H9 (cell line): Measurements from ENCODE around the gene LRTM2. TPM values are rescaled to one million over a fixed set of nuclear protein-coding genes. Genes with fewer than 3 reads are reported as not detected.
A peak's percentile ranks its signal among the peaks of the same experiment; 100 is the strongest.

Experiments used
- DNase-seq: peaks from one replicate; pipeline ENCODE4 v3.0.0-alpha.2; 2017
- H2AFZ ChIP-seq: one replicate; pipeline ENCODE4 v1.6.1; 2013; ENCODE audit warnings: mild to moderate bottlenecking, low read length, control low read depth, moderate library complexity
- H2AK5ac ChIP-seq: 2 replicates; pipeline ENCODE4 v1.6.1; 2013; ENCODE audit warnings: low read length, control low read depth, mixed read lengths; ENCODE audit not compliant: insufficient read length
- H2BK120ac ChIP-seq: one replicate; pipeline ENCODE4 v1.6.1; 2013; ENCODE audit warnings: low read depth, mild to moderate bottlenecking, low read length, control low read depth, inconsistent platforms; ENCODE audit not compliant: poor library complexity, severe bottlenecking
- H2BK12ac ChIP-seq: 2 replicates; pipeline ENCODE4 v1.6.1; 2013; ENCODE audit warnings: low read length, control low read depth, mixed read lengths, low read depth; ENCODE audit not compliant: insufficient read length
- H2BK15ac ChIP-seq: 2 replicates; pipeline ENCODE4 v1.6.1; 2013; ENCODE audit warnings: low read depth, low read length, control low read depth
- H2BK20ac ChIP-seq: one replicate; pipeline ENCODE4 v1.6.1; 2013; ENCODE audit warnings: low read depth, mild to moderate bottlenecking, low read length, control low read depth, inconsistent platforms; ENCODE audit not compliant: poor library complexity, severe bottlenecking
- H2BK5ac ChIP-seq: 2 replicates; pipeline ENCODE4 v1.6.1; 2013; ENCODE audit warnings: low read length, control low read depth, mixed read lengths; ENCODE audit not compliant: insufficient read length
- H3K14ac ChIP-seq: 2 replicates; pipeline ENCODE4 v1.6.1; 2013; ENCODE audit warnings: low read length, control low read depth; ENCODE audit not compliant: insufficient read depth
- H3K18ac ChIP-seq: 2 replicates; pipeline ENCODE4 v1.6.1; 2013; ENCODE audit warnings: low read depth, mild to moderate bottlenecking, mixed read lengths, low read length, control low read depth; ENCODE audit not compliant: insufficient read length
- H3K23ac ChIP-seq: 2 replicates; pipeline ENCODE4 v1.6.1; 2013; ENCODE audit warnings: low read length, control low read depth, mixed read lengths, low read depth; ENCODE audit not compliant: insufficient read length
- H3K23me2 ChIP-seq: 2 replicates; pipeline ENCODE4 v1.6.1; 2013; ENCODE audit warnings: low read depth, mild to moderate bottlenecking, mixed read lengths, low read length, control low read depth; ENCODE audit not compliant: insufficient read length, poor library complexity, severe bottlenecking
- H3K27ac ChIP-seq: 2 replicates; pipeline ENCODE4 v1.5.1; 2013; ENCODE audit warnings: low read length, control low read depth, mixed read lengths, low read depth; ENCODE audit not compliant: insufficient read length
- H3K27me3 ChIP-seq: 2 replicates; pipeline ENCODE4 v1.6.1; 2013; ENCODE audit warnings: low read length, control low read depth, inconsistent platforms; ENCODE audit not compliant: insufficient read depth
- H3K4ac ChIP-seq: 2 replicates; pipeline ENCODE4 v1.6.1; 2013; ENCODE audit warnings: low read depth, mild to moderate bottlenecking, control low read depth, inconsistent platforms, low read length, moderate library complexity
- H3K4me1 ChIP-seq: 2 replicates; pipeline ENCODE4 v1.6.1; 2013; ENCODE audit warnings: low read length, control low read depth, inconsistent platforms; ENCODE audit not compliant: insufficient read depth
- H3K4me2 ChIP-seq: 2 replicates; pipeline ENCODE4 v1.6.1; 2013; ENCODE audit warnings: low read length, control low read depth, mixed read lengths; ENCODE audit not compliant: insufficient read length, insufficient read depth
- H3K56ac ChIP-seq: 2 replicates; pipeline ENCODE4 v1.6.1; 2013; ENCODE audit warnings: low read depth, mild to moderate bottlenecking, mixed read lengths, low read length, control low read depth; ENCODE audit not compliant: insufficient read length
- H3K79me1 ChIP-seq: 2 replicates; pipeline ENCODE4 v1.6.1; 2013; ENCODE audit warnings: low read depth, mild to moderate bottlenecking, moderate library complexity, low read length, control low read depth, inconsistent platforms; ENCODE audit not compliant: insufficient read depth, poor library complexity, severe bottlenecking
- H3K79me2 ChIP-seq: 2 replicates; pipeline ENCODE4 v1.6.1; 2013; ENCODE audit warnings: low read length, control low read depth, inconsistent platforms; ENCODE audit not compliant: insufficient read depth
- H3K9ac ChIP-seq: 2 replicates; pipeline ENCODE4 v1.6.1; 2013; ENCODE audit warnings: low read length, control low read depth, mixed read lengths; ENCODE audit not compliant: insufficient read length; ENCODE audit errors: extremely low read depth
- H3K9me3 ChIP-seq: one replicate; pipeline ENCODE4 v1.6.1; 2013; ENCODE audit warnings: low read depth, low read length, inconsistent platforms; ENCODE audit not compliant: control insufficient read depth
- H3T11ph ChIP-seq: one replicate; pipeline ENCODE4 v1.6.1; 2013; ENCODE audit warnings: mild to moderate bottlenecking, low read length, control low read depth, inconsistent platforms
- H4K20me1 ChIP-seq: one replicate; pipeline ENCODE4 v1.6.1; 2013; ENCODE audit not compliant: control insufficient read depth, insufficient read length, insufficient read depth
- H4K5ac ChIP-seq: 2 replicates; pipeline ENCODE4 v1.6.1; 2013; ENCODE audit warnings: low read depth, mild to moderate bottlenecking, mixed read lengths, low read length, control low read depth; ENCODE audit not compliant: insufficient read length
- H4K8ac ChIP-seq: replicated peaks from 2 replicates; pipeline ENCODE4 v1.6.1; 2013; ENCODE audit warnings: low read length, control low read depth, mixed read lengths, low read depth; ENCODE audit not compliant: insufficient read length
- H4K91ac ChIP-seq: 2 replicates; pipeline ENCODE4 v1.6.1; 2013; ENCODE audit warnings: low read depth, mild to moderate bottlenecking, moderate library complexity, mixed read lengths, low read length, control low read depth; ENCODE audit not compliant: insufficient read length
- H3K27ac Mint-ChIP-seq, 3 experiments: 2 replicates in 2 of 3; 3 replicates in 1 of 3; pipeline ENCODE4 v1.8.0; 2020 to 2021; ENCODE audit warnings: mixed read lengths in 3 of 3, mild to moderate bottlenecking in 1 of 3, moderate library complexity in 1 of 3
- H3K27me3 Mint-ChIP-seq: 2 replicates; pipeline ENCODE4 v1.8.0; 2021; ENCODE audit warnings: low read depth, mild to moderate bottlenecking, moderate library complexity, mixed read lengths
- H3K36me3 Mint-ChIP-seq, 3 experiments: 2 replicates in 2 of 3; 3 replicates in 1 of 3; pipeline ENCODE4 v1.8.0; 2020 to 2021; ENCODE audit warnings: low read depth in 3 of 3, mixed read lengths in 3 of 3; ENCODE audit not compliant: insufficient read depth in 1 of 3
- H3K4me1 Mint-ChIP-seq, 2 experiments: 2 replicates each; pipeline ENCODE4 v1.8.0; 2020; ENCODE audit warnings: mixed read lengths in 2 of 2
- H3K4me3 Mint-ChIP-seq, 2 experiments: 2 replicates in 1 of 2; 3 replicates in 1 of 2; pipeline ENCODE4 v1.8.0; 2020 to 2021; ENCODE audit warnings: mild to moderate bottlenecking in 2 of 2, mixed read lengths in 2 of 2, moderate library complexity in 1 of 2
- H3K9me3 Mint-ChIP-seq, 2 experiments: 2 replicates in 1 of 2; 3 replicates in 1 of 2; pipeline ENCODE4 v1.8.0; 2020; ENCODE audit warnings: mild to moderate bottlenecking in 2 of 2, mixed read lengths in 2 of 2, moderate library complexity in 1 of 2
- WGBS: extraction: QIAGEN DNeasy Blood & Tissue Kit; methylation state at CpG from one replicate; pipeline ENCODE4 v1.1.7; 2013; ENCODE audit warnings: missing lambda C conversion rate, low lambda C conversion rate, mixed read lengths; ENCODE audit not compliant: insufficient read length; ENCODE audit errors: extremely low coverage; 5-methylcytosine and 5-hydroxymethylcytosine counted together
- total RNA-seq: library from RNA; stranded (reverse); gene quantifications from 2 replicates; pipeline ENCODE4 v1.2.1, GENCODE V29; 2021
- TF ChIP-seq, protein P1 (sequence below): fragments of 200-600 bp; sonication (generic); conservative IDR thresholded peaks from 3 replicates; pipeline ENCODE4 v1.8.0; 2021; ENCODE audit warnings: antibody characterized with exemption, mild to moderate bottlenecking

Gene LRTM2
- total RNA-seq, 1 experiment from 2014 or later = not detected

DNA sequence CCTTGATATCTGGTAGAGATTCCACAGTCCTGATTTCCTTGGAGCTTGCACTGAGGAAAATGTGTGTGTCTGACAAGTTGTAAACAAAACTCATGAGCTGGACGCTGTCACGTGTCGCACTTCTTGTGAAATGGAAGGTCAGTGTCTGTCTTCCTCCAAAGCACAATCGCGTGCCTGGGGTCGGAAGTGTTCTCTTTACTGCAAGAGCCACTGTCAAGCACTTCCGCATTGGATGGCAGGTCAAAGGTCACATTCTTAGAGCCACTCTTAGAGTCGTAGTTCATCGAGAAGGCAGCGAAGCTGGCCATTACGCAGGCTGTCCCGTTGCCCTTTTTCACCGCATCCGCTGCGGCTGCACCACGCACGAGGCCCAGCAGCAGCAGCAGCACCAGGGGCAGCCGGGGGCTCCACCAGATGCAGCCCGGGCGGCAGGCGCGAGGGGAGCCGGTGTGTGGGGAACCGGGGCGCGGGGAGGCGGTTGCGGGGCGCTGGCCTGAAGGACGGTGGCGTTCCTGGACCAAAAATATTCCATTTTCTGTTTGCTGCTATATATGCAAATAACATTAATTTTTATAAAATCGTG, 45.0 kb downstream of the LRTM2 start:
- peaks cover 0 to 3% of the 10 kb centered on the region in 2 experiments; a peak in 3 of 5 replicates for H3K9me3 Mint-ChIP-seq
- Histone ChIP-seq H3K14ac (no peak overlapping the region), H4K20me1 (no peaks in the 10 kb centered on the region), H3K23me2 (no peaks in the 10 kb centered on the region), H4K5ac (no peak overlapping the region), H2AFZ (no peak overlapping the region), H3K4ac (no peak overlapping the region), H2BK20ac (no peak overlapping the region), H3K18ac (no peak overlapping the region), H3K79me2 (no peaks in the 10 kb centered on the region), H2BK120ac (no peak overlapping the region), H3K4me1 (no peaks in the 10 kb centered on the region), H2AK5ac (no peak overlapping the region), H3K9me3 (no peaks in the 10 kb centered on the region), H2BK5ac (no peak overlapping the region), H3K4me2 (no peak overlapping the region), H4K91ac (no peak overlapping the region), H3K56ac (no peak overlapping the region), H2BK15ac (no peak overlapping the region), H3K79me1 (no peaks in the 10 kb centered on the region), H3K27me3 (no peaks in the 10 kb centered on the region), H4K8ac (no peak overlapping the region), H3T11ph (no peak overlapping the region), H3K9ac (no peak overlapping the region), H2BK12ac (no peak overlapping the region), H3K27ac (no peak overlapping the region), H3K23ac (no peak overlapping the region)
- no CpG with 5 or more reads among the region's 32 CpGs for WGBS
- H3K36me3 Mint-ChIP-seq = peaks cover 0 to 4% (median 0%) of the 10 kb centered on the region in 3 experiments; a peak in 2 of 7 replicates
- H3K4me1 Mint-ChIP-seq = peaks cover 1 to 2% of the 10 kb centered on the region in 2 experiments; a peak in 3 of 4 replicates
- peaks cover 5% of the 10 kb centered on the region for H3K27me3 Mint-ChIP-seq
- H3K27ac Mint-ChIP-seq = no peak overlapping the region; a peak in 1 of 7 replicates
- peak; percentile 30 for DNase-seq
- TF ChIP-seq, protein P1, sequence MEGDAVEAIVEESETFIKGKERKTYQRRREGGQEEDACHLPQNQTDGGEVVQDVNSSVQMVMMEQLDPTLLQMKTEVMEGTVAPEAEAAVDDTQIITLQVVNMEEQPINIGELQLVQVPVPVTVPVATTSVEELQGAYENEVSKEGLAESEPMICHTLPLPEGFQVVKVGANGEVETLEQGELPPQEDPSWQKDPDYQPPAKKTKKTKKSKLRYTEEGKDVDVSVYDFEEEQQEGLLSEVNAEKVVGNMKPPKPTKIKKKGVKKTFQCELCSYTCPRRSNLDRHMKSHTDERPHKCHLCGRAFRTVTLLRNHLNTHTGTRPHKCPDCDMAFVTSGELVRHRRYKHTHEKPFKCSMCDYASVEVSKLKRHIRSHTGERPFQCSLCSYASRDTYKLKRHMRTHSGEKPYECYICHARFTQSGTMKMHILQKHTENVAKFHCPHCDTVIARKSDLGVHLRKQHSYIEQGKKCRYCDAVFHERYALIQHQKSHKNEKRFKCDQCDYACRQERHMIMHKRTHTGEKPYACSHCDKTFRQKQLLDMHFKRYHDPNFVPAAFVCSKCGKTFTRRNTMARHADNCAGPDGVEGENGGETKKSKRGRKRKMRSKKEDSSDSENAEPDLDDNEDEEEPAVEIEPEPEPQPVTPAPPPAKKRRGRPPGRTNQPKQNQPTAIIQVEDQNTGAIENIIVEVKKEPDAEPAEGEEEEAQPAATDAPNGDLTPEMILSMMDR = no peak
- H3K4me3 Mint-ChIP-seq = no peak overlapping the region
